GM21737 (cell line): Measurements from ENCODE around the gene ASB11.

Experiments
- ATAC-seq: cut with Tn5 transposase; IDR thresholded peaks from one replicate; pipeline ENCODE4 v1.9.1; 2021; ENCODE audit warnings: mild to moderate bottlenecking, moderate library complexity; ENCODE audit not compliant: unreplicated experiment

ASB11 gene, protein sequence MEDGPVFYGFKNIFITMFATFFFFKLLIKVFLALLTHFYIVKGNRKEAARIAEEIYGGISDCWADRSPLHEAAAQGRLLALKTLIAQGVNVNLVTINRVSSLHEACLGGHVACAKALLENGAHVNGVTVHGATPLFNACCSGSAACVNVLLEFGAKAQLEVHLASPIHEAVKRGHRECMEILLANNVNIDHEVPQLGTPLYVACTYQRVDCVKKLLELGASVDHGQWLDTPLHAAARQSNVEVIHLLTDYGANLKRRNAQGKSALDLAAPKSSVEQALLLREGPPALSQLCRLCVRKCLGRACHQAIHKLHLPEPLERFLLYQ

DNA sequence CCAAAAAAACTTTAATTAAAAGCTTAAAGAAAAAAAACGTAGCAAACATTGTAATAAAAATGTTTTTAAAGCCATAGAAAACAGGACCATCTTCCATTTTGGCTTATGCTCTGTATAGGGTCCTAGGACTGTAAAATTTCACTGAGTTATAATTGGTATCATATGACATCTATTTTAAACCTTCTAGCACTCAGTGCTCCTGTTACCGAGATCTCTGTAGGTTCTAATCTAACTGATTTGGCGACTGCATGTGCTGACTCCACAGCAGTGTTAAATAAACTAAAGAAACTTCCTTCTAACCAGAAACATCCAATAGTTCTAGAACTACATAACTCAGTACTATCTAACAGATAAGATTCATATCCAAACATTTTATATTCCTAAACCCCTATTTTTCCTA, at the start of gene ASB11:
TSS of gene ASB11 (minus strand) at position 132 of the 400 bp plus-strand sequence. CDS start at position 97, 35 bp downstream.
- ATAC-seq = no peak

DNA sequence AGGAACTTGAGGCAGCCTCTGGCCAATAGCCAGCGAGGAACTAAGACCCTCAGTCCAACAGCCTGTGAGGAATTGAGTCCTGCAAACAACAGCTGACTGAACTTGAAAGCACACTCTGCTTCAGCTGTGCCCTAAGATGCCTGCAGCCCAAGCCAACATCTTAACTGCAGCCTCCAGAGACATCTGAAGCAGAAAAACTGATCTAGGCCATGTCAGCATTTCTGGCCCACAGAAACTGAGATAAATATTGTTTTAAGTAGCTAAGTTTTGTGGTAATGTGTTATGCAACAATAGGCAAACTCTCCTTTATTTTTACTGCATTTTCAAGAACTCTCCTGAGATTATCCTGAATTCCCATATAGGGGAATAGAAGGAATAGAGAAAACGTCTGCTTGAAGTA, 44.3 kb upstream of the ASB11 start:
- no peak for ATAC-seq

DNA sequence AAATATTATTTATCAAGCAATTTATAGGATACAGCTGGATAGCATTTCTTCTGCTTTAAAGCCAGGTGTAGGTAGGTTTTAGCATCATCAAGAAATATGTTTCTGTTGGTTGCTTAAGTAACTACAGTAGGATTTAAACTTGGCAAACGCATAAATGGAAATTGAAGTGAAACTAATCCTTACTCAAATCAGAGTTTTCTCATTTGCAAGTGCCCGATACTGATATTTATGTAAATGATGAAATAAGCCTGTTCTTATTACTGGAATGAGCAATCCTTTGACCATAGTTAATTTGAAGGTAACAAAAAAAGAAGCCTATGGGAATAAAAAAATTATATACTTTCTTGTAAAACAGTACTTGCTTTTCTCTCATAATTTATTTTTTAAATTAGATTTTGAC, 43.1 kb upstream of the ASB11 start:
- no peak for ATAC-seq

DNA sequence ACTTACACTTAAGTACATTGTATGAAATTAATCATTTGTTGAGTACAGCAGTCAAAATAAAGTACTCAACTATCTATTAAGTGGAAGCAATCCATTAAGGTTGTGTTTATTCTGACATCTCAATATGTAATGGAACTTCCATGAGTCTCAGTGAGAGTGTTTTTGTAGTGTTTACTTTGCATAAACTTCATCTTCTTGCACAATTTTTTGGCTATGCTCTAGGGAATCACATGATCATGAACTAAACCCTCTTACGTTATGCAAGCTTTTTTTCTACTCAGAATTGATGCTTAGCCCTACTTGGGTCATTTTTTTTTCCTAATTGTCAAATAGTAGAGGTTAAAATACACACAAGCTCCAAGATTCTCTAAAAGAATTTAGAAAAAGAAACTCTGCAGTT, 41.0 kb upstream of the ASB11 start:
- no peak for ATAC-seq

DNA sequence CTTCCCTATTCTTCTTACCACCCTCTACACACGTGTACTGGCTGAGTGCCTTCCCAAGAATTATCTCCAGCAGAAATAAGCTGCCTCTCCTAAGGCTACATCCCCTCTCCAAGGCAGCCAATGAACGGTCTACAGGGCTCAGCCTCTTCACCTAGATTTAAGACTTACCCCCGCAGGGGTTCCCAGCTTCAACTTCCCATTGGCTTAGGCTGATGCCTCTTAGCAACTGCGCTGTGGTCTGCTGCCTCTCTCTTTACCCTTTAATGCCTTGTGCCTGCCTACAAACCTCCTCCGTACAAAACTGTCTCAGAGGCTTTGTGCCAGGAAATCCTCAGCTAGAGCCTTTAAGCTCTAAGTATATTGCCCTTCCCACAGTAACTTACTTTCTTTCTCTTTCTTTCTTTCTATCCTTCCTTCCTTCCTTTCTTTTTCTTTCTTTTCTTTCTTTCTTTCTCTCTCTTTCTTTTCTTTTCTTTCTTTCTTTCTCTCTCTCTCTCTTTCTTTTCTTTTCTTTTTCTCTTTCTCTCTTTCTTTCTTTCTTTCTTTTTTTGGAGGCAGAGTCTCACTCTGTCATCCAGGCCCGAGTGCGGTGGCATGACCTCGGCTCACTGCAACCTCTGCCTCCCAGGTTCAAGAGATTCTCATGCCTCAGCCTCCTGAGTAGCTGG, 35.0 kb upstream of the ASB11 start:
- no peak for ATAC-seq

DNA sequence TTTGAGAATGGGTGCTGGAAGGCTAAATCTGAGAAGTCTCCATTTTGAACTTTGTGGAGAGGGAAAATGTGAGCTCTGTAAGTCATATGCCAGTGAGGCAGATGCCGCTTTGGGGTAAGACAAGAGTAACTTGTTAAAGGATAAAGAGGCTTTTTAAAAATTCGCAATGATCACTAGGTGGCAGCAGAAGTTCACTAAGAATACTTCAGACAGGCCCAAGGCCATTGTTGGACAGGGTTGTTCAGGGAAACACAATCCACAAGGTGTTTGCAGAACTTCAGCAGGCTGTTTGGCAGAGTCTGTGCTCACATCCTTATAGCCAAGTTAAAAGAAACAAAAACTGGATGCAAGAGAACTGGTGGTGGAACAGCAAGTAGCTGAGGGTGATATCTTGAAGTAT, 33.6 kb upstream of the ASB11 start:
- ATAC-seq = no peak

DNA sequence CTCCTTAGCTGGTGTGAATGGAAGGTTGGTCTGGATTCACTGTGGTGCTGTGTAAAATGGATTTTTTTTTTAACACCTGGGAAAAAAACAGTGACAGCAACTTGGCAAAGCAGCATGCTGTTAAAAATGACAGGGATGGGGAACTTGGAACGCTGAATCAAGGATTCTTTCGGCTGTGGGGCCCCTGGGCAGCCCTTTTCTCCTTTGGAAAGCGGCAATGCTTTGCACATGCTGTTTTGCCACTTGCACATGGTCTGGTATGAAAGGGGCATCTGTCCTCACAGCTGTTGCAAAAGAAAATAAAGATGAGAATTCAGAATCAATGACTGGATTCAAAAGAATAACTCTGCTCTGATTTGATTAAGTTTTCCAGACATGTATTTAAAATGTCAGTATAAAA, 30.5 kb upstream of the ASB11 start:
- no peak for ATAC-seq

DNA sequence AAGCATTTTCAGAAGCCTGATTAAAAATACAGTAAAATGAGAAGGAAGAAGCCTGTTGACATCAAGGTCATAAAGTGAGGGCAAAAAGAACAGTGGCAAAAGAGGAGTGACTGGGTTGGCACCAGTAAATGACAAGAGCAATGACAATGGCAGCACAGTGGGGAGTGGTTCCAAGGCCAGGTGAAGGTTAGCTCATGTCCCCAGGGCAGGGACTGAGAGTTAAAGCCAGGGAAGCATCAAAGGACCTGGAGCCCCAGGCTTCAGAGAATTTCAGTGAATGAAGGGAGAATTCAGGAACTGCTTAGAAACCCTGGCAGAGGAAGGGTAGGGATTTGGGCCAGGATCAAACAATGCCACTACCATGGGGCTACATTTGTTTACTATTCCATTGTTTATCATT, 28.7 kb upstream of the ASB11 start:
- ATAC-seq = no peak

DNA sequence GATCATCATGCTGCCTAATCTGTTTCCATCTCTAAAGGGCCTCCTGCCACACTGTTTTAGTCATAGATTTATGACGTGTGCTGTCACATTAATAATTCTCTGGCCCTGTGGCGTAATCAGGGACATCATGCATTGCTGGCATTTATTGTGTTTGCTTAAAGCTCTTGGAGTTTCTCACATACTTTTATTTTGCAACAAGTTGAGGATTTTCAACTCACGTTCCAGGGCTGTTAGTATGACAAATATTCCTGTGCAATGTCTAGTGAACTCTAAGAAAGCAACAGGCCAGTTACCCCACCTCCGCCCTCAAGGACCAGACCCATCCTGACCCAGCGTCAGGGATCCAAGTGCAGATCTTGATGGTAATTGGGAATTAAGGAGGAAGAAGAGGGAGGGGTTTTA, 27.6 kb upstream of the ASB11 start:
- ATAC-seq = no peak

DNA sequence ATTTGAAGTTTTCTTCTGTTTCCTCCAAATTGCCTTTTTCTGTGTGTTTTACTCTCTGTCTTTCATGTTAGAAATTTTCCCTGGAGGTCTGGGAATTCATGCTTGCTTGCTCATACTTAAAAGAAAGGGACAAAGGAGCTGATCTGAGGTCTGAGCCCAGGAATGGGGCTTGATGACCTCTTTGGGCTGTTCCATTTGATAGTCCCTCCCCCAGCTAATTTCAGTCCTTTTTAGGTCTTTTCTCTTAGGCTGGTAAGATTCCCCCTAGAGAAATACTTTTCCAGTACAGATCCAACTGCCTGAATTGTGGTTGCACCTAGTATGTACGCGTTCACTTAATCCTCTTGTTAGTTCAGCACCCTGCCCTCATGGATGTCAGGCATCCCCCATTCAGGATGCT, 25.4 kb upstream of the ASB11 start:
- no peak for ATAC-seq

DNA sequence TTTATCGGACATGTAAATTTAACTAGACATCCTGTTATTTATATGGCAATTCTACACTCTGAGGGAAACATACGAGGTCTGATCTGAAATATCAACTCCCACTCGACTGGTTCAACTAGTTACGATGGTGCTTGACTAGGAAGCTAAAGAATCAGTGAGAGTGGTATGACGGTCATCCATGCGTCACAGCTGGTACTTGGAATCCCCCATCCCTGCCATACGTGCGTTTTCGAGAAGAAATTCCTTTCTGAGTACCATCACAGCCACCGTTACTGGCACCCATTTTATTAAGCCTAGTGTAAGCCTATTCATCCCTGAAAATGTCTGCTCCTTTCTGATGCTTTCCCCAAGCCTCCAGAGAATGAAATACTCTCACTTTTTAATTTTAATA, 20.6 kb upstream of the ASB11 start:
- ATAC-seq = no peak

DNA sequence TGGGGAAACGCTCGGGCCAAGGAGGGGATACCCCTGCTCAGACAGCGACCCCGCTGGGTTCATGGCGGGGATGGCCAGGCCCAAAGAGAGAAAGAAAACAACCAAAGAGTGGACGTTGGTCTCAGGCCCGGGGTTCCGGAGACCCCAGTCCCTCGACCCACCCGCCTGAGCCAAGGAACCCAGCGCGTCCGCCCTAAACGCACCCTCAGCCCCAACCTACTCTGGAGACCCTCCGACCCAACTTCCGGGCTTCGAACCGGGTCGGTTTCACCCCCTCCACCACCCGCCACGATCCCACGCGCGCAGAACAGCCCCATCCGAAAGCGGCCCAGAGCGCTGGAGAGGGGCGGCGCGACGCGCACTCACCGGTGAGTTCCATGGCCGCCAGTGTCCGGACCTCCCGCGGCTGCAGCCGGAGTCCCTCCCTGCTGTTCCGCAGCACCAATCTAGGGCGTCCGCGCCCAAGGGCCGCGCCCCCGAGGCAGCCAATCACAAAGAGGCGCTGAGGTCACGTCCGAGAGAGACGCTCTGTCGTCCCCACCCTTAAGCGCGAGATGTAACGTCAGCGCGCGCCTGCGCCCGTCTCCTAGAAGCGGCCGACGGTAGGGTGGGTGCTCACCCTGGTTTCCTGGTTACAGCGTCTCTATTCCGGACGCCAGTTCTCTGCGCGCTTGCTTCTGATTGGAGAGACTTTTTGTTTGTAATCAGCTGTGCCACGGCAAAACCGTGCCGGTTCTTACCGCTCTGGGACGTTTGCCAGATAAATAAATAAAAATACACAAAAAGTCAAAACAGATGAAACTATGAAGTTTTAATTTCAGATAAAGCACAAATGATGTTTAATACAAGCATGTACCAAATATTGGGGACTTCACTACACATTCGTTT, 19.9 kb upstream of the ASB11 start, which contains the start of gene PIGA:
TSS of gene PIGA (minus strand) at position 389 of the 888 bp plus-strand sequence. CDS start 3,593 bp downstream, outside the sequence.
- peak; percentile 99 for ATAC-seq

DNA sequence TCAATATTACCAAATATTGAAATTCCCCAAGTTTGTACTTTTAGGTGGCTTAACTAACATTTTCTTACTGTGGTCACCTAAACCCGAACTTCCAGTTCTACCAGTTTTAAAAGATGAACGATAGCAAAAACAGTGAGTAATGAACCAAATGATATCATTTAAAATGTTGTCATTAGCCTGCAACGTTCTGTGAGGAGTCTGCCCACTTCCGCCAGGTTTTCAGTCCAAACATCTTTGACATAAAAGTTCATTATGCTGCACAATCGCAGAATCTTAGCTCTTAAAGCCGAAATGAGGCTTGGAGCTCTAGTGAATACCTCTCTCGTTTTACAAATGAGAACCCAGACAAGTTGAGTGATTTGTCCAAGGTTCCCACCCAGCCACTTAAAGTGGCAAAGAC, 19.1 kb upstream of the ASB11 start:
- no peak for ATAC-seq

DNA sequence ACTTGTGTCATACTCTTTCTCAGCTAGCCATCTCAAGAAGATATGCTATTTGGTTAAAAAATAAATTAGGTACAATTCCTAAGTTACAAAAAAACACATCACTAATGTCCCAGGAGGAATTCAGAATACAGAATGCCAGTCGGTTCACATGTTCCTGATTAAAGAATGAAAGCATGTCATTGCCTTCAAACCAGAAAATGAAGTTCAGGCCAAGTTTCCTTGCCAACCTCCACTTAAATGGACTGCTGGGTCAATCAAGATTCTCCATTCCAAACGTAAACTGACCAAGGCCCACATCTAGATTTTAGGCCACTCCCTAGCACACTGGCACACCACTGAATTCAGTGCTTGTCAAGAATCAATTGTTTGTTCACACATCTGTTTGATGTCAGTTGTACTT, 13.4 kb upstream of the ASB11 start:
- ATAC-seq = no peak

DNA sequence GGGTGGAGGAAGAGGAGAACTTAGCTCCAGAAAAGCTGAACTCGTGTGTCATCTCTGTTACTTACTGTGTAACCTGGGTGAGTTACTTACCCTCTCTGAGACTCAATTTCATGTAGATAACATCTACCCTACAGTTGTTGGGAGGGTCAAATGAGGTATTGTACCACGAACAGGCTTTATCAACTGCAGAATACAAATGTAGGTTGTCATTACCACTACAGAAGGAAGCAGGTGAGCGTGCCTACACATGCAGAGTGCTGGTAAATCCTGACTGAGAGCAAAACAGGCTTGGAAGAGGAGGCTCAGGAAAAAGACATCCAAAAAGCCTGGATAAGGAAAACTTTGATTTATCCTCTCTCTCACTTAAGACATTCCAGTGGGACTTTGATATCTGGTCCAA, 12.7 kb upstream of the ASB11 start:
- no peak for ATAC-seq

DNA sequence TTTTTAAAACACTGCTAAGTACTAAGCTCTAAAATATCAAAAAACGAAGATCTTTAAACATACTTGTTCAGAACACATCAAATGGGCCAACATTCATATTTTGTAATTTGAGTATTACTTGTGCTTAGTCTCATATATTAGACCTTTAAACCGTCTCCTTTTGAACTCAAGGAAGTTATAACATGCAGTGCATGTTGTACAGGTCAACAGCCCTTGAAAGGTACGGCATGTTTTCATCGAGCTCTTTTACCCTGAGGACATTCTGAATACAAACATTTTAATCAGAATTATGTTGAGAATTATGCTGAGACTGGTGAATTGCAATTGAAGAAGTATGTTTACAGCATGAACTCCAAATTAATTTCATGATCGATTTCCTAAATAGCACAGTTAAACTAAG, 7.0 kb upstream of the ASB11 start:
- ATAC-seq = no peak

DNA sequence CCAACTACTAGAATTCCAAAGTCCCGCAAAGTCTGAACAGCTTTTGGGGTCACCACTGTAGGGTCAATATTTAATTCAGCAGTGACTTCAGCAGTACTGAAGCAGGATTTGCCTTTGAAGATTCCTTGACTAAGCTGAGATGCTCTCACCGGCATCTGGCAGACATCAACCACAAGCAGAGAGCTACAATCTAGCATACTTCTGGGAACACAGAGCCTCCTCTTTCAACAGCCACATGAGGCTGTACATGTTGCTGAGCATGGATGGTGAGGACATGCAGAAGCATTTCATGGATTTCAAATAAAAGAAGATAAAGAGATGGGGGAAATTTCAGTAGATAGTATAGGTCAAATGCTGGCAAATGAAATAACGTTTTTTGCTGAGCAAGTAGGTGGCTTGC, 6.6 kb upstream of the ASB11 start:
- no peak for ATAC-seq

DNA sequence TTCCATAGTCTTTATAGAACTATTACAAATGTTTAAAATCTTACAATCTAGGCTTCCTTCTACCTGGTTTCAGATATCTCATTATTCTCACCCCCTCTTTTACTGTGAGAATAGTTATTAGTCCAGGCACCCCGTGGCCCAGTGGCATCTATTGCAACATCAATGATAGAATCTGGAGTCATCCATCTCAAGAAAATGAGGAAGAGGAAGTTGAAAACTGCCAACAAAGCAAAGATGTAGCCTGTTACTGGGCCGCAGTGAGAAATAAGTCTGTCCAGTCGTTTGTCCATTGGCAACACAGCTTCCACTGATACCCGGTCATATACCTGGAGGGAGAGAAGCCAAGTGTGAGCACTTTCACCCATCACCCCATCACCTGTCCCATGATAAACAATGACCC, 6.0 kb upstream of the ASB11 start:
- no peak for ATAC-seq

DNA sequence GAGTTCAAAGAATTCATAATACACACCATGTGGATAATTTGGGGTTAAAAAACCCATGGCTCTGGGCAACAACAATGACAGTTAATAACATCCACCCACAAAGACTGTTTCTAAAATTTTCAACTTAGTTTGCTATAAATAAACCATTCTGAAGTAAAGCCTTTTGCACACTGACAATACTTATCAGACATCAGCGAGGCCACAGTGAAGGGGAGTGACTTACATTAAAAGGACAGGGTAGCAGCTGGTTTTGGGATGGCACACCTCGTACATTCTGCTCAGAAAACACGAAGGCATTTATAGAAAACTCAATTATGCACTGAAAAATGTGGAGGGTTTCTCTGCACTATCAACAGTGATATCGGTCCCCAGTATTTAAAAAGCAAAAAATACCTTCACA, 4.9 kb upstream of the ASB11 start:
- no peak for ATAC-seq

DNA sequence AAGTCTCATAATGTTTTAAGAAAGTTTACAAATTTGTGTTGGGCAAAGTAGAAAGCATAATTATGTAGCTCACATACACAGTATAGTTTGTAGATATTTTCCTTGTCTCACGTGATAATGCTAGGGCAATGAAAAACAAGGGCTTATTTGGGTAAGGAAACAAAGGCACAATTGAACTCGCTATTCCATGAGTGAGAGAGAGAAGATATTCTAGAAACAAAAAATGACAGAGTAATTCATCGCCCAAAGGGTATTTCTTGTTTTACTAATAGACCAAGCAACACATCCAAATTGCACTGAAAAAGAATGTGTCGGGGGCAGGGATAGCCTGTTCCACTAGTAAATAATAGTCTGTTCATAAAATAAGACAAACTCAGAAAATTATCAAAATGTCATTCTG, 3.6 kb upstream of the ASB11 start:
- ATAC-seq = no peak

DNA sequence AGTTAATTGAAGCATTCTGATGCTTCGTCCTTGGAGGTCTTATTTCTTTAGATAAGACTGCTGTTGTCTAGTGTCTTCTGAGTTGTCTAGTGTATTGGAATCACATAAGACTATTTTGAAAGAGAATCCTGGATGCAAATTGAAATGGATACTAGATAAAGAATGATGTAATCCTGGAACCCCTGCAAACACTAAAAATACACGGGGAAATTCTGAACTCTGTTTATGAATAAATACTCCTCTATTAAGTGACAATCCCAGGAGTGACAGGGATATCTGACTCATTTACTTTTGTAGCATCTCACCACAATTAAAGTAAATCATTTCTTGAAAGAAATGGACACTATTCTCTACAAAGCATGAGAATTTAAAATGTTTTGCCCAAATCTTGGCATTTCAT, 968 bp downstream of the ASB11 start:
- ATAC-seq = no peak

DNA sequence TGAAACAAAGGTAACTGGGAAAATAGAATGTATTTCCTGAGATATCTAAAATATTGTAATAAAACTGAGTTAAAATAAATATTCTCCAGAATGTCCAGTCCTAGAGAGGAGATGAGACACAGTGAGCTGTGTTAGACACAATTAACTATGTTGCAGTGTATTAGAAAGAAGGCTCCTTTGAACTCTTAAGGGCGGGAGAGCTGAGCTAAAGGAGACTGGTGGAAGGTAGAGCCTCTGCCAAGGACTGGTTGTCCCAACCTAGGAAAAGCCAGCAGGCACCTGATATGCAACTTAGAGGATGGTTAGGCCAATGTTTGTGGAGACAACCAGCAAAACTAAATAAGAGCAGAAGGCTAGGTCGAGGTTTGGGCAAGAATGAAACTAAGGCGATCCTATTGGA, 4.3 kb downstream of the ASB11 start:
- no peak for ATAC-seq
